ENCODE measurements around the gene APOBEC4.

- no peak for TF ChIP-seq CTCF (conservative IDR thresholded peaks at IDR 0.05; ENCODE audit: low read depth, low read length)
- TF ChIP-seq RFX5 (IDR thresholded peaks at IDR 0.05; ENCODE audit: low read depth, low read length) = no peak
- TF ChIP-seq POLR2A (IDR thresholded peaks at IDR 0.05; ENCODE audit: low read depth, low read length) = no peak
- no peak for TF ChIP-seq SMC3 (IDR thresholded peaks at IDR 0.05; ENCODE audit: low read depth, low read length)
- TF ChIP-seq BHLHE40 (IDR thresholded peaks at IDR 0.05; ENCODE audit: low read depth, low read length) = no peak
- no peak for TF ChIP-seq MXI1 (IDR thresholded peaks at IDR 0.05; ENCODE audit: borderline replicate concordance, low read depth, low read length)
- TF ChIP-seq CEBPB (IDR thresholded peaks at IDR 0.05; ENCODE audit: low read depth, low read length) = no peak
- TF ChIP-seq RAD21 (IDR thresholded peaks at IDR 0.05; ENCODE audit: low read length) = no peak
- no peak for TF ChIP-seq USF2 (IDR thresholded peaks at IDR 0.05; ENCODE audit: low read depth, low read length)
- no peak for TF ChIP-seq RCOR1 (IDR thresholded peaks at IDR 0.05; ENCODE audit: insufficient replicate concordance, low read length)
Observed at GRCh38 chr1:183645531-183645930, 7.6 kb downstream of the APOBEC4 start.
